Heart left ventricle (tissue), 16 donors: ENCODE results near the gene LILRA5. TPM values are rescaled to one million over a fixed set of nuclear protein-coding genes. Genes with fewer than 3 reads are reported as not detected.
"Not testable (repeated sequence)": the region's sequence is repeated elsewhere in the genome, so short reads cannot be mapped to it uniquely, and the experiment has no call there.

Source experiments
- ATAC-seq, 4 donors: fragments of 200-7000 bp; cut with Tn5 transposase; one replicate each; pipeline ENCODE4 v1.9.1; 2020 to 2022; ENCODE audit warnings: moderate library complexity in 4 of 4, mild to moderate bottlenecking in 3 of 4, moderate number of reproducible peaks in 1 of 4
- DNase-seq, 5 donors: peaks; one replicate each; pipeline ENCODE4 v3.0.0-alpha.2; 2020
- H3K27ac ChIP-seq, 12 donors: fragments of 200-600 bp; sonication (generic) in 4 of 12; one replicate each; pipeline versions ENCODE4 v1.5.0 to v1.8.0; 2016 to 2022; ENCODE audit warnings: mild to moderate bottlenecking in 2 of 12
- H3K27me3 ChIP-seq, 9 donors: fragments of 200-600 bp; sonication (generic) in 2 of 9; one replicate each; pipeline versions ENCODE4 v1.5.1 to v1.8.0; 2016 to 2022; ENCODE audit warnings: mild to moderate bottlenecking in 3 of 9
- H3K36me3 ChIP-seq, 9 donors: fragments of 200-600 bp; sonication (generic) in 2 of 9; one replicate each; pipeline versions ENCODE4 v1.5.0 to v1.8.0; 2018 to 2022; ENCODE audit warnings: mild to moderate bottlenecking in 2 of 9
- H3K4me1 ChIP-seq, 12 donors: fragments of 200-600 bp; sonication (generic) in 4 of 12; one replicate each; pipeline versions ENCODE4 v1.5.0 to v1.8.0; 2016 to 2022; ENCODE audit warnings: mild to moderate bottlenecking in 3 of 12
- H3K4me3 ChIP-seq, 12 donors: fragments of 200-600 bp; sonication (generic) in 4 of 12; one replicate each; pipeline versions ENCODE4 v1.5.0 to v1.8.0; 2017 to 2022; ENCODE audit warnings: mild to moderate bottlenecking in 9 of 12, moderate library complexity in 4 of 12
- H3K9me3 ChIP-seq, 12 donors: fragments of 200-600 bp; sonication (generic) in 4 of 12; one replicate each; pipeline versions ENCODE4 v1.5.0 to v1.8.0; 2016 to 2022; ENCODE audit warnings: mild to moderate bottlenecking in 1 of 12
- CTCF ChIP-seq, 12 donors: fragments of 200-600 bp; sonication (generic) in 4 of 12; IDR thresholded peaks; one replicate each; pipeline versions ENCODE4 v1.5.0 to v1.8.0; 2018 to 2022; ENCODE audit warnings: antibody characterized with exemption in 12 of 12, mild to moderate bottlenecking in 5 of 12
- POLR2A ChIP-seq, 2 donors: fragments of 450-650 bp; IDR thresholded peaks; one replicate each; pipeline ENCODE4 v1.6.1; 2017; ENCODE audit warnings: antibody characterized with exemption in 2 of 2, mild to moderate bottlenecking in 2 of 2, moderate library complexity in 2 of 2
- WGBS, 4 donors: extraction: QIAGEN DNeasy Blood & Tissue Kit in 2 of 4; methylation state at CpG; one replicate each; pipeline versions ENCODE4 v1.1.5 to v1.1.7; 2013 to 2018; 5-methylcytosine and 5-hydroxymethylcytosine counted together
- intact Hi-C, 10 donors: fragments of 100-400 bp; cut with DNase I; formaldehyde crosslinking; loops; one replicate each; pipeline versions ENCODE4 v1.11.1 to v1.14.2; 2022
- polyA plus RNA-seq, 2 donors: library from polyadenylated mRNA; stranded (reverse); fragments of 200-250 nt; gene quantifications; one replicate each; pipeline ENCODE4 v1.2.3, GENCODE V29; 2013
- total RNA-seq, 9 donors: library from RNA; depleted of rRNA in 2 of 9; stranded (reverse); fragments of >200 nt in 2 of 9; fragmentation: NEBNext Ultra II Directional in 3 of 9; extraction: Animal tissue kit (Norgen Biotek cat#: 25700) in 3 of 9; gene quantifications; one replicate each; pipeline versions ENCODE4 v1.1.0 to v1.2.4, GENCODE V29; 2016 to 2023
- donor health status: ischemic (EF 13 %, LVEDD 7.1; RV severe dilation, severe dysfunction).
- donor health status: healthy with polysubstance abuse.
- donor health status: DM: no; HTN: yes; CAD: no.
- donor health status: DM: no; HTN: no; CAD: no.
- donor health status: ischemic (EF 25% LVEDD 6.9; RV normal size, moderate dysfunction).
- donor health status: ischemic (EF 25% LVEDD 5.7; RV mildly dilated, moderate dysfunction).
- donor health status: healthy.
- donor health status: DM: yes; HTN: yes; CAD: no.
- donor health status: ischemic (EF 35%, LVEDD 5.7; RV mildly dilated, moderate dysfunction).
- donor health status: nonischemic (EF 11% LVEDD 7.7; RV severe dilation, severe dysfunction).
- donor health status: DM: yes; HTN: yes; CAD: no.
- donor health status: PGD.
- donor health status: ischemic (EF 29% LVEDD 5.4; RV normal size, mild dysfunction).
- donor health status: nonischemic (EF 23%, LVEDD 6.1; RV moderate dilation, normal function).

LILRA5 gene
- total and polyA plus RNA-seq, 11 donors, result 0.19 to 16.2 (median 1.5) TPM; not detected in 1

- ATAC-seq, result no peak
- TF ChIP-seq POLR2A (IDR thresholded peaks at IDR 0.05) (no peak), CTCF (IDR thresholded peaks at IDR 0.05) (no peak)
- 63 to 72% (median 66%) methylated on average over 4 to 5 of the region's 5 CpGs for WGBS, 4 donors
- peaks cover 0 to 9% (median 0%) of the 10 kb centered on the region in 12 donors for H3K4me1 ChIP-seq
- no peaks in the 10 kb centered on the region for H3K9me3 ChIP-seq
- no peaks in the 10 kb centered on the region for H3K36me3 ChIP-seq
- DNase-seq, result no peak
- no peak overlapping the region for H3K4me3 ChIP-seq
- H3K27ac ChIP-seq, result no peak overlapping the region
- intact Hi-C loops, result loop anchor here in 7 of 10 donors (1.0 to 10.0 kb wide), 5 partner anchors 65 to 69 kb away; no protein-coding TSS in a partner anchor
- H3K27me3 ChIP-seq, result peaks cover 0 to 35% (median 3%) of the 10 kb centered on the region in 9 donors
These were observed 12.7 kb upstream of the LILRA5 start for GRCh38 chr19:54325631-54326030.

GRCh38 chr19:54325194-54325621 lies 12.2 kb upstream of the LILRA5 start:
- ATAC-seq (peak in 2 of 4 donors; percentile 36 to 61), DNase-seq (no peak)
- Histone ChIP-seq H3K9me3 (no peaks in the 10 kb centered on the region), H3K36me3 (no peaks in the 10 kb centered on the region), H3K4me3 (no peak overlapping the region), H3K27ac (no peak overlapping the region), H3K27me3 (peaks cover 0 to 39% (median 5%) of the 10 kb centered on the region in 9 donors), H3K4me1 (peaks cover 0 to 9% (median 0%) of the 10 kb centered on the region in 12 donors)
- 5 to 8% (median 7%) methylated on average over 4 of the region's 4 CpGs for WGBS, 4 donors
- intact Hi-C loops, result loop anchor here in 7 of 10 donors (1.0 to 10.0 kb wide), 5 partner anchors 65 to 70 kb away; no protein-coding TSS in a partner anchor
- TF ChIP-seq POLR2A (IDR thresholded peaks at IDR 0.05), result no peak
- TF ChIP-seq CTCF (IDR thresholded peaks at IDR 0.05), result peak; percentile 61 to 83 (median 75)

DNA sequence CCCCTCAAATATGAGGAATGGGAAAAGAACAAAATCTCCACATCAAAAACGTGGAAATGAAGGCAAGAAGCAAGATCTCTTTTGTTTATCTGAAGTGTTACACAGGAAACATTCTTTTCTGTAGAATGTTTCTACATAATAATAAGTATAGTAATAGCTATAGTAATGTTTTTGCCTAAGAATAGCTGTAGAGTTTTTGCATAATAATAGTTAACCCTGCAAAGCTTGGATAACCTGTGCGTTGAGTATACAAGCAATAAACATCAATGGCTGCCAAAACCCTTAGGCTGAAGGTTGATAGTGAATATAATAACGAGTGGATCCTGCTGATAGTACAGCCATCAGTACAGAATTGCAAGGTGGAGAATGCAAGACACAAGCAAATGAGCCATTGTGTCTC lies 11.1 kb upstream of the LILRA5 start:
- intact Hi-C loops, result loop anchor here in 2 of 10 donors (2.0 to 10.0 kb wide), 2 partner anchors 67 to 71 kb away; no protein-coding TSS in a partner anchor
- ATAC-seq (no peak), DNase-seq (no peak)
- no peak overlapping the region for H3K27ac ChIP-seq
- no peak for TF ChIP-seq POLR2A (IDR thresholded peaks at IDR 0.05)
- no peak for TF ChIP-seq CTCF (IDR thresholded peaks at IDR 0.05)
- H3K9me3 ChIP-seq, result no peaks in the 10 kb centered on the region
- peaks cover 0 to 35% (median 0%) of the 10 kb centered on the region in 9 donors for H3K27me3 ChIP-seq
- peaks cover 0 to 14% (median 0%) of the 10 kb centered on the region in 12 donors for H3K4me1 ChIP-seq
- no peak overlapping the region for H3K4me3 ChIP-seq
- H3K36me3 ChIP-seq, result no peaks in the 10 kb centered on the region
- 19 to 23% (median 21%) methylated on average over 3 of the region's 3 CpGs for whole genome bisulfite sequencing, 4 donors

GRCh38 chr19:54322934-54323333 lies 10.0 kb upstream of the LILRA5 start:
- Histone ChIP-seq H3K4me1 (peaks cover 0 to 22% (median 0%) of the 10 kb centered on the region in 12 donors), H3K27me3 (peaks cover 0 to 36% (median 0%) of the 10 kb centered on the region in 9 donors)
- H3K9me3 ChIP-seq, DNase-seq, H3K27ac ChIP-seq, ATAC-seq, H3K36me3 ChIP-seq, H3K4me3 ChIP-seq: not testable (repeated sequence)
- whole genome bisulfite sequencing, 4 donors, result 9 to 14% methylated on average over 5 to 9 of the region's 13 CpGs; no CpG with 5 or more reads in 2 of the 4 donors
- intact Hi-C loops, result loop anchor here in 1 of 10 donors (10.0 kb wide), 1 partner anchor 72 kb away; no protein-coding TSS in a partner anchor
- TF ChIP-seq CTCF (IDR thresholded peaks at IDR 0.05), result peak in 1 of 12 donors; percentile 3

DNA sequence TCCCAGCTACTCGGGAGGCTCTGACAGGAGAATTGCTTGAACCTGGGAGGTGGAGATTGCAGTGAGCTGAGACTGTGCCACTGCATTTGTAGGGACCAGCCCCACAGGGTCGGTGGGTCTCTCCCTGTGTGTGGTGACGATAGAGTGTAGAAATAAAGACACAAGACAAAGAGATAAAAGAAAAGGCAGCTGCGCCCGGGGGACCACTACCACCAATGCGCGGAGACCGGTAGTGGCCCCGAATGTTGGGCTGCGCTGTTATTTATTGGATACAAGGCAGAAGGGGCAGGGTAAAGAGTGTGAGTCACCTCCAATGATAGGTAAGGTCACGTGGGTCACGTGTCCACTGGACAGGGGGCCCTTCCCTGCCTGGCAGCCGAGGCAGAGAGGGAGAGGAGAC lies 9.3 kb upstream of the LILRA5 start:
- intact Hi-C loops, result loop anchor here in 1 of 10 donors (10.0 kb wide), 1 partner anchor 73 kb away; no protein-coding TSS in a partner anchor
- not testable (repeated sequence) for H3K36me3 ChIP-seq, H3K27ac ChIP-seq, H3K9me3 ChIP-seq, DNase-seq, ATAC-seq, H3K4me3 ChIP-seq
- 87 to 92% (median 88%) methylated on average over 10 to 12 of the region's 13 CpGs for WGBS, 4 donors
- Histone ChIP-seq H3K27me3 (peaks cover 0 to 42% (median 0%) of the 10 kb centered on the region in 9 donors), H3K4me1 (peaks cover 0 to 20% (median 0%) of the 10 kb centered on the region in 12 donors)
